ENCODE results near the gene SLC19A3. TPM values are rescaled to one million over a fixed set of nuclear protein-coding genes. Genes with fewer than 3 reads are reported as not detected.
A peak's percentile ranks its signal among the peaks of the same experiment; 100 is the strongest.
"Not testable (repeated sequence)": the region's sequence is repeated elsewhere in the genome, so short reads cannot be mapped to it uniquely, and the experiment has no call there.

Gene SLC19A3
- not detected for total RNA-seq
- total RNA-seq, result 0 reads per million in 2 donors

DNA sequence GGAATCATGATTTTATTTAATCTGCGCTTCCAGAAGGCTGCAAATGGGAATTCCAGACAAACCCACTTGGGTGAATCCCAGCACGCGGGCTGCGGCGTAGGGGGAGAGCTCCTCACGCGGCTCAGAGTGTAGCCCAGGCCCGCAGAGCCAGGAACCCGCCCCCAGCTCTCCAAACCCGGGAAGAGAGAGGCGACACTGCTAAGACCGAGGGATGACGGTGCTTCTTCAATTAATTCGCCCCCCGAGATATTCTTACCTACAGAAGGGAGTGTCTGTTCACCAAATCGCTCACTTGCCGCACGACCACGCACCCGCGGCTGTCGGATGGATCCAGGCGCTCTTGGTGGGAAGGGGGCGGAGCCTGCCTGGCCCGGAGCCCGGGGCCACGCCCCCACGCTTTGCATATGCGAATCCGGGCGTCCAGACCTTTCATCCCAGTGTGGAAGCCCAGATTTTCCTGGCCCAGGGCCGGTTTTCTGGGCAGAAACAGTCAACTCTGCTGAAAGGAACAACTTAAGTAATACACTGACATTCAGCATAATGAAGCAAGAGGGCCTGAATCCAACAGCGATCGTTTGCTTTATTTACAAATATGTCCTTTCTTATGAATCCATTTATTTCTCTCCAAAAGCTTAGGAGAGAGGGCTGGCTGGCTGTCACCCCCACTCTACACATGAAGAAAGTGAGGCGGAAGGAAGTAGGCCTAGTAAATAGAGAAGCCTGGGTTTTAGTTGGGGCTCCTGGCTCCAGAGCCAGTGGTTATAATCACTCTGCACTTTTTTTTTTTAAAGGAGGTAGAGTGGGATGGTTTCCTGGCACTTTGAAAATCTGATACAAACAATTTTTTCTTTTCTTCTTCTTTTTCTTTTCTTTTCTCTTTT is at the start of gene SLC19A3:
Gene SLC19A3 (minus strand): TSS at position 342 of the 881 bp plus-strand sequence. CDS start 15,710 bp downstream, outside the sequence.
- peak within 1 kb of the TSS; percentile 59 for H3K4me3 Mint-ChIP-seq

DNA sequence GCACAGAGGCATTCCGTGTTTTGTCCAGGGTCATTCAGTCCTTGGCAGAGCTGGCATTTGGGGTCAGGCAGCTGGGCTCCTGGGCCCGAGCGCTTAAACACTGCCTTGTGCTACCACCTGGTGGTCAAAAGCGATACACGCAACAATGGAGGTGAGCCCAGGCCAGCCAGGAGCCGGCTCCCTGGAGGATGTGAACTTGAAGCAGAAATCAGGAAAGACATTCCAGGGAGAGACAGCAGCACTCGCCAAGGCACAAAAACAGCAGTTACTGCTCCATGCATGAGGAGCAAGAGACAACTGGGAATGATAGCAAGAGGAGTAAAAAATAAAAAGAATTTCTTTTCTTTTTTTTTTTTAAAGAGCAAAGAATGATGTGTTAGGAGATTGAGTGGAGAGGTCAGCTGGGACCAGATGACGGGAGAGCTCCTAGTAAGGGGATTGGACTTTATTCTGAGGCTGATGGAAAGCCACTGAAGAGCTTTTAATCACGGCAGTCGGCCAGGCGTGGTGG is 48.6 kb upstream of the SLC19A3 start:
- peaks cover 2% of the 10 kb centered on the region for H3K36me3 Mint-ChIP-seq (ENCODE audit: low read depth)
- peaks cover 5% of the 10 kb centered on the region for H3K4me1 Mint-ChIP-seq
- H3K27me3 Mint-ChIP-seq, result peaks cover 10% of the 10 kb centered on the region
- H3K9me3 ChIP-seq (ENCODE audit: control insufficient read depth, low read length, poor library complexity, severe bottlenecking), result no peaks in the 10 kb centered on the region
- peak overlapping the region; percentile 60 for H3K4me3 Mint-ChIP-seq
- DNase-seq (peak; percentile 33 to 56 (median 34)), ATAC-seq (peak; percentile 93)
- H3K27ac Mint-ChIP-seq, result peak overlapping the region; percentile 95

More for the DNA sequence above, at the start of gene SLC19A3:
- Mint-ChIP-seq H3K36me3 (ENCODE audit: low read depth) (no peaks in the 10 kb centered on the region), H3K27ac (no peak within 1 kb of the TSS), H3K27me3 (peaks cover 39% of the 10 kb centered on the region), H3K4me1 (peaks cover 2% of the 10 kb centered on the region)
- no peak for ATAC-seq
- no peaks in the 10 kb centered on the region for H3K9me3 ChIP-seq (ENCODE audit: control insufficient read depth, low read length, poor library complexity, severe bottlenecking)
- DNase-seq, result no peak

DNA sequence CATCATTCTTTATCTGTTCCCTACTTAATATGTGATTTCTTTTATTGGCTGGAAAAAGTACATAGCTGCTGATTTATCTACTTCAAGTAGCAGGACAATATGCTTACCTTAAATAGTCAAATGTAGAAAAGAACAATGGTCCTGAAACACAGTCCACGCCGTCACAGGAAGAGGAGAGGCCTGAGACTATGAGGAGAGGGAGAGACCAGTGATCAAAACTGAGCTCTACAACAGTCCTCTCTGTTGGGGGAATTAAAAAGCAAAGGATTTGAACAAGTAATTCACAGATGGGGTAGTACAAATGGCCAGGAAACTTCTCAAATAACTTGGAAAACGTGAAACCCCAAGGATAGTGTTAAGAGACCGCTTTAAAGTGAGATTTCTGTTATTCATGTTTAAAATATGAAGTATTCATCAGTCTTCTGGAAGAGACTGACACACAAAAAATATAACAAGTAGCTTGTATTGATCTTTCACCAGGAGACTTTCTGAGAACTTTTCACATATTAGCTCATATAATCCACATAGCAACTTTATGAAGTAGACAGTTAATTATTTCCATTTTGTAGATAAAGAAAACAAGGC is 48.1 kb upstream of the SLC19A3 start:
- peaks cover 5% of the 10 kb centered on the region for H3K4me1 Mint-ChIP-seq
- DNase-seq (no peak), ATAC-seq (no peak)
- H3K27ac Mint-ChIP-seq, result peak overlapping the region; percentile 95
- no peaks in the 10 kb centered on the region for H3K9me3 ChIP-seq (ENCODE audit: control insufficient read depth, low read length, poor library complexity, severe bottlenecking)
- H3K36me3 Mint-ChIP-seq (ENCODE audit: low read depth), result peaks cover 3% of the 10 kb centered on the region
- peaks cover 10% of the 10 kb centered on the region for H3K27me3 Mint-ChIP-seq
- H3K4me3 Mint-ChIP-seq, result no peak overlapping the region

DNA sequence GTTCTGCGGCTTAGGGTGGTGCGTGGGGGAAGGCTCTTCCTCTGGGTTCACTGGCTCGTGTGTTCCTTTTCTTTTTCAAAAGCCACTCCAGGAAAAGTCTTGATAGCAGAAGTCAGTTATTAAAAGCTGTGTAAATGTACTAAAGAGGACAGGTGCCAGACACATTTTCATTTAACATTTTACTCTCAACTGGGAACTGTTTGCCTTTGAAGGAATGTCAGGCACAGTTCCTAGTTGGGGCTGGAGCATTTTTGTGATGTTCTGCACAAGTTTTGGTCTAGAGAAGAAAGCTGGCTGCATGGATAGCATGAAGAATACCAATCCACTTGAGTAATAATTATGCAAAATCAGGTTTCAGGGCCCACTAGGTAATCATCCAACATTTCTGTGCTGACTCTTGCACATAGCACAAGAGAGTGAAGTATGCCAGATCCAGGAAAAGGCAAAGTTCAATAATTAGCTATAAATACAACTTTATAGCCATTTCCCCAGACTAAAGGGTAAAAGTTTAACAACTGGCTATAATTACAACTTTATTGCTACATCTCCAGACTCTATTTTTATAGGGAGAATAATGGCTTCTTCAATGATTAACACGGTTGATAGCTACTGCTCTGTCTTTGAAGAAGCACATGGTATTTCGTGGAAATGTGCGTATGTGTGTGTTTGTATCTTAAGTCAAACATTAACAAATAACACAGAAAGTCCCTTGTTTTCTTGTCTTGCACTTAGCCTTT is 44.1 kb upstream of the SLC19A3 start:
- ATAC-seq (no peak), DNase-seq (no peak)
- peak overlapping the region; percentile 12 for H3K4me3 Mint-ChIP-seq
- no peaks in the 10 kb centered on the region for H3K9me3 ChIP-seq (ENCODE audit: control insufficient read depth, low read length, poor library complexity, severe bottlenecking)
- H3K27me3 Mint-ChIP-seq, result peaks cover 17% of the 10 kb centered on the region
- H3K27ac Mint-ChIP-seq, result no peak overlapping the region
- H3K36me3 Mint-ChIP-seq (ENCODE audit: low read depth), result peaks cover 5% of the 10 kb centered on the region
- peaks cover 8% of the 10 kb centered on the region for H3K4me1 Mint-ChIP-seq

DNA sequence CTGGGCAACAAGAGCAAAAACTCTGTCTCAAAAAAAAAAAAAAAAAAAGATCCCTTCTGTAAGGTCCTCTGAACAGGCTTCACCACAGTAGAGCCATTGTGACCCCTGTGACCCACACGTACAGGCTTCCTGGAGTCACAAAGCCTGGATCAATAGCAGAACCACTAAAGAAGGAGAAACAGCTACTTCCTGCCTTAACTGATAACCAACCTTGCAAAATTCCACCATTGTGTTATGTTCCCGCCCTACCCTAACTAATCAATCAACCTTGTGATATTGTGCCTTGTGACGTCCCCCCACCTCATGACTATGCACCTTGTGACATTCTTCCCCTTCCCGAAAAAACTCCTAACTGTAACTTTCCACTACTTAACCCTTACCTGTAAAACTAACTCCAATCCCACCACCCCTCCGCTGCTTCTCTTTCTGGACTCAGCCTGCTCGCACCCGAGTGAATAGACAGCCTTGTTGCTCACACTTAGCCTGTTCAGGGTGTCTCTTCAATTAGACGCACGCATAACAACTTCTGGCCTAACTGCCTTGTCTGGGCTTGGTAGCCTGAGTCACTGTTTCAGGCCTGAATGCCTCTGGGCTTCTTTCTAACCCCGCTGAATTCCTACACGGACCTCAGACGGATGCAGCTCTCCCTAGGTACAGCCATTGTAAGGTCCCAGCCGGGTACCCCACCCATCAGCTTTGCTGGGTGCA is 41.7 kb upstream of the SLC19A3 start:
- Mint-ChIP-seq H3K4me3 (no peak overlapping the region), H3K27me3 (peaks cover 20% of the 10 kb centered on the region), H3K36me3 (ENCODE audit: low read depth) (peaks cover 3% of the 10 kb centered on the region), H3K27ac (no peak overlapping the region), H3K4me1 (peaks cover 3% of the 10 kb centered on the region)
- H3K9me3 ChIP-seq (ENCODE audit: control insufficient read depth, low read length, poor library complexity, severe bottlenecking), result no peaks in the 10 kb centered on the region
- ATAC-seq, result no peak
- DNase-seq, result no peak

DNA sequence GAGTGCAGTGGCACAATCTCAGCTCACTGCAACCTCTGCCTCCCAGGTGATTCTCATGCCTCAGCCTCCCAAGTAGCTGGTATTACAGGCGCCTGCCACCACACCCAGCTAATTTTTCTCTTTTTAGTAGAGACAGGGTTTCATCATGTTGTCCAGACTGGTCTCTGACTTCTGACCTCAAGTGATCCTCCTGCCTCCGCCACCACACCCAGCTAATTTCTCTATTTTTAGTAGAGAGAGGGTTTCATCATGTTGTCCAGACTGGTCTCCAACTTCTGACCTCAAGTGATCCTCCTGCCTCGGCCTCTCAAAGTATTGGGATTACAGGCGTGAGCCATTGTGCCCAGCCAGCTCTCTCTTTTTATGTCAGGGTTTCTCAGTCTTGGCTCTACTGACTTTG is 38.4 kb upstream of the SLC19A3 start:
- H3K27me3 Mint-ChIP-seq, result peaks cover 15% of the 10 kb centered on the region
- not testable (repeated sequence) for H3K4me3 Mint-ChIP-seq; H3K27ac Mint-ChIP-seq; DNase-seq; H3K36me3 Mint-ChIP-seq (ENCODE audit: low read depth); H3K4me1 Mint-ChIP-seq; H3K9me3 ChIP-seq (ENCODE audit: control insufficient read depth, low read length, poor library complexity, severe bottlenecking); ATAC-seq

DNA sequence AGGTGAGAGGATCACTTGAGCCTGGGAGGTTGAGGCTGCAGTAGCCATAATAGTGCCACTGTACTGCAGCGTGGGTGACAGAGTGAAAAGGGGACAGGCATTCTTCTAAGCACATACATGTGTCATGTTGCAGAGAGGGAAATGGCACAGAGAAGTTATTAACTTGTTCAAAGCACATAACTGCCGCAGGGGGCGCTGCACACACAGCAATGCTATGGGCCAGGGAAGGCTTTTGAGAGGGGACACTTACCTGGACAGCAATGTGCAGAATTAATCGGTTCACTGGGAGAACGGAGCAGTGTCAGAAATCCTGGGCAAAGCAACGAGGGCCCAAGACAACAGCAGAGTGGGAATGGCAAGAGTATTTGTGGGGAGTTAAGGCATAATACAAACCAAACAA is 30.3 kb upstream of the SLC19A3 start:
- Mint-ChIP-seq H3K4me3 (no peak overlapping the region), H3K27ac (no peak overlapping the region), H3K4me1 (peaks cover 5% of the 10 kb centered on the region), H3K36me3 (ENCODE audit: low read depth) (peaks cover 5% of the 10 kb centered on the region), H3K27me3 (peaks cover 6% of the 10 kb centered on the region)
- H3K9me3 ChIP-seq (ENCODE audit: control insufficient read depth, low read length, poor library complexity, severe bottlenecking), result no peaks in the 10 kb centered on the region
- DNase-seq, result no peak
- no peak for ATAC-seq

DNA sequence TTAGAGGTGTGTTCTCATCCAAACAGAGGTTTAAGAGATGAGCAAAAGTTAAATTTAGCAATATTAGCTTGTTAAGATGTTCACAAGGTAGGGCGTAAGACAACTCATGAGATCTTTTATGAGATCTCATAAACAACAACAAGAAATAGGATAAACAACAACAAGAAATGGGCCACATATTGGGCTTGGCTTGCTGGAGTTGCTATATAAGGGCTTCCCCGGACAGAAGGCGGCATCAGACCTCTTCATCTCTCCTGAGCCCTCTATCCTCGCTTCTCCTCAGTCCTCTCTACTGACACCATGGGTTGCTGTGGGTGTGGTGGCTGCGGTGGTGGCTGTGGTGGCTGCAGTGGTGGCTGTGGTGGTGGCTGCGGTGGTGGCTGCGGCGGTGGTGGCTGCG is 27.8 kb upstream of the SLC19A3 start, which contains the start of gene SCYGR8:
Gene SCYGR8 (plus strand): TSS at position 301 of the 400 bp plus-strand sequence. CDS start 0 bp downstream, at position 301.
- no peak within 1 kb of the TSS for H3K27ac Mint-ChIP-seq
- H3K4me3 Mint-ChIP-seq, result no peak within 1 kb of the TSS
- no peaks in the 10 kb centered on the region for H3K9me3 ChIP-seq (ENCODE audit: control insufficient read depth, low read length, poor library complexity, severe bottlenecking)
- DNase-seq (no peak), ATAC-seq (no peak)
- H3K27me3 Mint-ChIP-seq, result peaks cover 6% of the 10 kb centered on the region
- H3K36me3 Mint-ChIP-seq (ENCODE audit: low read depth), result peaks cover 5% of the 10 kb centered on the region
- peaks cover 5% of the 10 kb centered on the region for H3K4me1 Mint-ChIP-seq

DNA sequence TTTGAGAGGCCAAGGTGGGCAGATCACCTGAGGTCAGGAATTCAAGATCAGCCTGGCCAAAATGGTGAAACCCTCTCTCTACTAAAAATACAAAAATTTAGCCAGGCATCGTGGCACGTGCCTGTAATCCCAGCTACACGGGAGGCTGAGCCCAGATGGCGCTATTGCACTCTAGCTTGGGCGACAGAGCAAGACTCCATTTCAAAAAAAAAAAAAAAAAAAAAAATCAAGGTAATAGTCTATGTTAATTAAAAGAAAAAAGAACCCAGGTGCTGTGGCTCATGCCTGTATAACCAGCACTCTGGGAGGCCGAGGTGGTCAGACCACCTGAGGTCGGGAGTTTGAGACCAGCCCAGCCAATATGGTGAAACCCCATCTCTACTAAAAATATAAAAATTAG is 22.9 kb upstream of the SLC19A3 start:
- not testable (repeated sequence) for H3K9me3 ChIP-seq (ENCODE audit: control insufficient read depth, low read length, poor library complexity, severe bottlenecking); H3K4me1 Mint-ChIP-seq; H3K4me3 Mint-ChIP-seq; H3K27ac Mint-ChIP-seq; H3K36me3 Mint-ChIP-seq (ENCODE audit: low read depth); ATAC-seq
- H3K27me3 Mint-ChIP-seq, result peaks cover 16% of the 10 kb centered on the region
- peak in 1 of 3 donors; percentile 18 for DNase-seq

DNA sequence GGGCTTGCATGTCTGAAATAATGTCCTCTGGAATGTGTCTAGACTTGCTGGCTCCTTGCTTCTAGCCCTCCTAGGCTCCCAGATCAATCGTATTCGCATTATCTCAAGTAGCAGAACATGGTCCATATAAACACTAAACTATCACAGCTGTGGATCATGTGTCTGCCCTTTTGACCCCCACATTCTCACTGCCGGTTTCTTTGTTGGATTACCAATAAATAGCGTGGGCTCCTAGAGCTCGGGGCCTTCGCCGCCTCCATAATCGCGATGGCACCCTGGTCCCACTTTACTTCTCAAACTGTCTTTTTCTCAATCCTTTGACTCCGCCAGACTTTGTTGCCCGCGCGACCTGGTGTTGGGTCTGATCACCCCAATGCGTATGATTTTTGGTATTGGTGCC is 21.5 kb upstream of the SLC19A3 start:
- no peaks in the 10 kb centered on the region for H3K9me3 ChIP-seq (ENCODE audit: control insufficient read depth, low read length, poor library complexity, severe bottlenecking)
- ATAC-seq (no peak), DNase-seq (no peak)
- H3K27me3 Mint-ChIP-seq, result peaks cover 26% of the 10 kb centered on the region
- H3K36me3 Mint-ChIP-seq (ENCODE audit: low read depth), result peaks cover 4% of the 10 kb centered on the region
- no peak overlapping the region for H3K27ac Mint-ChIP-seq
- peaks cover 3% of the 10 kb centered on the region for H3K4me1 Mint-ChIP-seq
- H3K4me3 Mint-ChIP-seq, result no peak overlapping the region

DNA sequence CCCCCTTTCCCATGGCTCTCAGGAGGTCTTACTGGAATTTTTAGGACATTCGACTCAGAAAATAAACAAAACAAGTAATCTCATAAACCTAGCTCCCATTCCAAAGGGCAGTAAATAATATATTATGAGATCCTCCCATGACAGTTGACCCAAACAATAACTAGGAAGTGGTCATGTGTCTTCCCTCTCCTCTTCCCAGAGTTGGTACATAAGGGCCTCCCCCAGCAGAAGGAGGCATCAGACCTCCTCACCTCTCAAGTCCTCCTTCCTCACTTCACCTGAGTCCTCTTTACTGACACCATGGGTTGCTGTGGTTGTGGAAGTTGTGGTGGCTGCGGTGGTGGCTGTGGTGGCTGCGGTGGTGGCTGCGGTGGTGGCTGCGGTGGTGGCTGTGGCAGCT is 10.2 kb upstream of the SLC19A3 start, which contains the start of gene SCYGR7:
Gene SCYGR7 (plus strand): TSS at position 301 of the 400 bp plus-strand sequence. CDS start 0 bp downstream, at position 301.
- H3K36me3 Mint-ChIP-seq (ENCODE audit: low read depth), result peaks cover 2% of the 10 kb centered on the region
- ATAC-seq (no peak), DNase-seq (no peak)
- no peak within 1 kb of the TSS for H3K4me3 Mint-ChIP-seq
- H3K27ac Mint-ChIP-seq, result no peak within 1 kb of the TSS
- no peaks in the 10 kb centered on the region for H3K4me1 Mint-ChIP-seq
- peaks cover 42% of the 10 kb centered on the region for H3K27me3 Mint-ChIP-seq
- no peaks in the 10 kb centered on the region for H3K9me3 ChIP-seq (ENCODE audit: control insufficient read depth, low read length, poor library complexity, severe bottlenecking)

DNA sequence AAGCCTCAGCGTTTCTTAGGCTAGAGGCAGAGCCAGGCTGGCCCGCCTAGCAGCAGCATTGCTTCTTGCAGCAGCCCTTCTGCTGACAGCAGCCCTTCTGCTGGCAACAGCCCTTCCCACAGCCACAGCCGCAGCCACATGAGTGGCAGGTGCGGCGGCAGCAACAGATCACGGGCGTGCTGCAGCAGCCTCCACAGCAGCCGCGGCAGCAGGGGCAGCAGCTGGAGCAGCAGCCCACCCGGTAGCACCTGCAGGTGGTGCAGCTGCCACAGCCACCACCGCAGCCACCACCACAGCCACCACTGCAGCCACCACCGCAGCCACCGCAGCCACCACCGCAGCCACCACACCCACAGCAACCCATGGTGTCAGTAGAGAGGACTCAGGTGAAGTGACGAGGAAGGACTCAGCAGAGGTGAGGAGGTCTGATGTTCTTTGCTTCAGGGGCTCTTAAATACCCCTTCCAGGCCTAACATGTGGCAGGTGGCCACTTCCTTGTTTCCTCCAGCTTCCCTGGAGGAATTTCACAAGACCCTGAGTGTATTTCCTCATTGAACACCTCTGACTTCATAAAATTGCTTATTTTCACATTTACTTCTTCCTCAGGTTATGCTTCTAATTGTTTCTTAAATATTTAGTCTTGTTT is 6.7 kb upstream of the SLC19A3 start, which contains the start of gene SCYGR6:
Gene SCYGR6 (minus strand): TSS at position 364 of the 646 bp plus-strand sequence. CDS start 0 bp downstream, at position 364.
- ATAC-seq, result no peak
- Mint-ChIP-seq H3K27me3 (peaks cover 43% of the 10 kb centered on the region), H3K27ac (no peak within 1 kb of the TSS)

More for the DNA sequence above, 6.7 kb upstream of the SLC19A3 start, which contains the start of gene SCYGR6:
- no peaks in the 10 kb centered on the region for H3K9me3 ChIP-seq (ENCODE audit: control insufficient read depth, low read length, poor library complexity, severe bottlenecking)
- H3K4me1 Mint-ChIP-seq, result peaks cover 2% of the 10 kb centered on the region
- peaks cover 2% of the 10 kb centered on the region for H3K36me3 Mint-ChIP-seq (ENCODE audit: low read depth)
- no peak within 1 kb of the TSS for H3K4me3 Mint-ChIP-seq
- no peak for DNase-seq

All from T-helper 17 cell (primary cell).